ENCODE data around the gene PPP1R12C. TPM values are rescaled to one million over a fixed set of nuclear protein-coding genes. Genes with fewer than 3 reads are reported as not detected.

PPP1R12C gene
- total RNA-seq, 1 donor from 2014 or later: 21.8 TPM

DNA sequence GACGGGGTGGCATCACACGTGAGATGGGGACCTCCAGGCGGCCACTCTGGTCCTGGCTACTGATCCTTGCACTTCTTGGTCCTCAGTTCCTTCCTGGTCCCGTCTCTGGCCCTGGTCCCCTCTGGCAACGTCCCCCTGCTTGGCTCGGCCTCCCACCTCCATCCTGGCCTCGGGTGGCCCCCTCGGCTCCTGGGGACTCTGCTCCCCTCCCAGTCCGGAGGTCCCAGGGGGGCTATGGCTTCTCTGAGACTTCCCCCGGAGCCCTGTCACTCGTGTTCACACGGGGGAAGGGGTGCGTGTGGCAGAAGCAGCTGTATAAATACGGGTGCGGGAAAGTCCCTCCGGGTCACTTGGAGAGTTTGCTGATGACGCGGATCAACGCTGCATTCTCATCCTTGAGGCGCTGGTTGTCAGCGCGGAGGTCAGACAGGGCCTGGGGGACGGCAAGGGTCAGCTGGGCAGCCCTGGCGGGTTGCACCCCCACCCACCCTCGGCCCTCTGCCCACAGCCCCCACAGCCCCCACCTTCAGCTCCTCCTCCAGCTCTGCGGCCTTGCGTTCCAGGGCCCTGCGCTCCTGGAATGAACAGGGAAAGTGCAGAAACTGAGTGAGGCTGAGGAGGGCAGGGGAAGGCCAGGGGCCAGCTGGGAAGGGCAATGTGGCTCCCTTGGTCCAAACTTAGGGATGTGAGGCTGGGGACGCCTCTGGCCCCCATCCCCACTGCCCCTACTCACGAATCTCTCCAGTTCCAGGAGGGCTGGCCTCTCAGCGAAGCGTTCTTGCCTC, 26.1 kb downstream of the PPP1R12C start:
- H3K79me2 ChIP-seq (ENCODE audit: low read depth): peaks cover 3% of the 10 kb centered on the region
- H3K27ac Mint-ChIP-seq: no peak overlapping the region
- H3K9me3 Mint-ChIP-seq: peaks cover 2% of the 10 kb centered on the region
- no peak overlapping the region for H3K4me3 Mint-ChIP-seq
- TF ChIP-seq EZH2phosphoT487 (IDR thresholded peaks at IDR 0.05) (no peak), EZH2 (IDR thresholded peaks at IDR 0.05) (no peak)
- TF ChIP-seq, protein P1, sequence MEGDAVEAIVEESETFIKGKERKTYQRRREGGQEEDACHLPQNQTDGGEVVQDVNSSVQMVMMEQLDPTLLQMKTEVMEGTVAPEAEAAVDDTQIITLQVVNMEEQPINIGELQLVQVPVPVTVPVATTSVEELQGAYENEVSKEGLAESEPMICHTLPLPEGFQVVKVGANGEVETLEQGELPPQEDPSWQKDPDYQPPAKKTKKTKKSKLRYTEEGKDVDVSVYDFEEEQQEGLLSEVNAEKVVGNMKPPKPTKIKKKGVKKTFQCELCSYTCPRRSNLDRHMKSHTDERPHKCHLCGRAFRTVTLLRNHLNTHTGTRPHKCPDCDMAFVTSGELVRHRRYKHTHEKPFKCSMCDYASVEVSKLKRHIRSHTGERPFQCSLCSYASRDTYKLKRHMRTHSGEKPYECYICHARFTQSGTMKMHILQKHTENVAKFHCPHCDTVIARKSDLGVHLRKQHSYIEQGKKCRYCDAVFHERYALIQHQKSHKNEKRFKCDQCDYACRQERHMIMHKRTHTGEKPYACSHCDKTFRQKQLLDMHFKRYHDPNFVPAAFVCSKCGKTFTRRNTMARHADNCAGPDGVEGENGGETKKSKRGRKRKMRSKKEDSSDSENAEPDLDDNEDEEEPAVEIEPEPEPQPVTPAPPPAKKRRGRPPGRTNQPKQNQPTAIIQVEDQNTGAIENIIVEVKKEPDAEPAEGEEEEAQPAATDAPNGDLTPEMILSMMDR (IDR thresholded peaks at IDR 0.05): no peak
- peaks cover 14% of the 10 kb centered on the region for H3K27me3 Mint-ChIP-seq (ENCODE audit: insufficient read depth, low read depth)
- peaks cover 35% of the 10 kb centered on the region for H3F3A ChIP-seq (ENCODE audit: low read depth)
- H3K27me3 ChIP-seq: no peaks in the 10 kb centered on the region
- H3K27ac ChIP-seq: no peak overlapping the region
- peaks cover 8% of the 10 kb centered on the region for H3K36me3 Mint-ChIP-seq
- no peak overlapping the region for H3K9ac ChIP-seq
- peak overlapping the region; percentile 39 for H3K4me2 ChIP-seq
- no peaks in the 10 kb centered on the region for H3K36me3 ChIP-seq
- no peak for DNase-seq (ENCODE audit: low spot score)
- H3K4me1 ChIP-seq: peaks cover 22% of the 10 kb centered on the region
- H2AFZ ChIP-seq (replicated peaks): no peak overlapping the region
- H3K4me1 Mint-ChIP-seq: peaks cover 28% of the 10 kb centered on the region
- no peak overlapping the region for H3K4me3 ChIP-seq
- H4K20me1 ChIP-seq (ENCODE audit: low read depth): peaks cover 51% of the 10 kb centered on the region
- H3K9me3 ChIP-seq (ENCODE audit: low read depth): no peaks in the 10 kb centered on the region

DNA sequence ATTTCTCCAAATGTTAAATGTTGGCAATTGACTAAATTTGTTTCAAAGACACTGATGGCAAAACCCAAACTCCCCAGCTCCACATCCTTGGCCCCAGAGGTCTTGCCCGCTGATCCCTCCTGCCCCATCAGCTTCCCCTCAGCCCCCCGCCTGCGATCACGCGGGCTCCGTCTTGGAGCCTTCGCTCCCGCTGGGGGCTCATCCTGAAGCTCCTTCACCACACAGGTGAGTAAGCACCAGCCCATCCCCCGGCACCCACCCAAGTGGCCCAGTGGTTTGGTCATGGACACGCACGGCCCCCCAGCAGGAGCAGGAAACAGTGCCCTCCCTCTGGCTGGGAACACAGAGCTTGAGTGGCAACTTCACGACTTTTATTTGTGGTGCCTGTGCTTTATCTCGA, 26.9 kb downstream of the PPP1R12C start:
- Mint-ChIP-seq H3K9me3 (peaks cover 2% of the 10 kb centered on the region), H3K4me3 (no peak overlapping the region), H3K27ac (no peak overlapping the region), H3K4me1 (peaks cover 34% of the 10 kb centered on the region), H3K27me3 (ENCODE audit: insufficient read depth, low read depth) (peaks cover 17% of the 10 kb centered on the region), H3K36me3 (peaks cover 8% of the 10 kb centered on the region)
- TF ChIP-seq, protein P1 (IDR thresholded peaks at IDR 0.05): no peak
- no peak for TF ChIP-seq EZH2phosphoT487 (IDR thresholded peaks at IDR 0.05)
- no peak for TF ChIP-seq EZH2 (IDR thresholded peaks at IDR 0.05)
- Histone ChIP-seq H3K9me3 (ENCODE audit: low read depth) (no peaks in the 10 kb centered on the region), H2AFZ (replicated peaks) (no peak overlapping the region), H3K27me3 (peaks cover 7% of the 10 kb centered on the region), H3K27ac (no peak overlapping the region), H3F3A (ENCODE audit: low read depth) (peaks cover 42% of the 10 kb centered on the region), H3K79me2 (ENCODE audit: low read depth) (peaks cover 3% of the 10 kb centered on the region), H3K4me1 (peaks cover 29% of the 10 kb centered on the region), H3K36me3 (no peaks in the 10 kb centered on the region), H3K4me2 (no peak overlapping the region), H3K4me3 (no peak overlapping the region), H4K20me1 (ENCODE audit: low read depth) (peaks cover 53% of the 10 kb centered on the region), H3K9ac (no peak overlapping the region)
- no peak for DNase-seq (ENCODE audit: low spot score)

- Mint-ChIP-seq H3K9me3 (no peaks in the 10 kb centered on the region), H3K27me3 (ENCODE audit: insufficient read depth, low read depth) (peaks cover 24% of the 10 kb centered on the region), H3K4me1 (peaks cover 36% of the 10 kb centered on the region), H3K27ac (peak overlapping the region; percentile 11), H3K36me3 (peaks cover 5% of the 10 kb centered on the region), H3K4me3 (peak overlapping the region; percentile 68)
- no peak for DNase-seq (ENCODE audit: low spot score)
- H3K4me1 ChIP-seq: peaks cover 29% of the 10 kb centered on the region
- peaks cover 3% of the 10 kb centered on the region for H3K79me2 ChIP-seq (ENCODE audit: low read depth)
- peaks cover 19% of the 10 kb centered on the region for H3K27me3 ChIP-seq
- no peaks in the 10 kb centered on the region for H3K9me3 ChIP-seq (ENCODE audit: low read depth)
- no peak overlapping the region for H3K4me3 ChIP-seq
- H4K20me1 ChIP-seq (ENCODE audit: low read depth): peaks cover 53% of the 10 kb centered on the region
- TF ChIP-seq EZH2 (IDR thresholded peaks at IDR 0.05): no peak
- TF ChIP-seq, protein P1 (IDR thresholded peaks at IDR 0.05): no peak
- TF ChIP-seq EZH2phosphoT487 (IDR thresholded peaks at IDR 0.05): no peak
- H3K4me2 ChIP-seq: no peak overlapping the region
- H3K36me3 ChIP-seq: no peaks in the 10 kb centered on the region
- H2AFZ ChIP-seq (replicated peaks): no peak overlapping the region
- no peak overlapping the region for H3K9ac ChIP-seq
- no peak overlapping the region for H3K27ac ChIP-seq
- peaks cover 38% of the 10 kb centered on the region for H3F3A ChIP-seq (ENCODE audit: low read depth)
Measured at GRCh38 chr19:55089342-55089944, 28.0 kb downstream of the PPP1R12C start.

Data from neural progenitor cell (in vitro differentiated cells).